ENCODE data around the gene GINS1. TPM values are rescaled to one million over a fixed set of nuclear protein-coding genes. Genes with fewer than 3 reads are reported as not detected.

Gene GINS1
- polyA plus RNA-seq, 1 experiment: 3.7 TPM

GRCh38 chr20:25378884-25379733 lies 28.4 kb upstream of the GINS1 start:
- POLR2A ChIA-PET: no interaction called here

GRCh38 chr20:25380945-25381614 lies 26.4 kb upstream of the GINS1 start:
- CTCF ChIA-PET: no interaction called here
- no peaks in the 10 kb centered on the region for H3K27me3 ChIP-seq (ENCODE audit: control insufficient read depth, insufficient read depth, low read length)
- H3K9me3 ChIP-seq (ENCODE audit: control insufficient read depth, insufficient read depth, low read length): no peaks in the 10 kb centered on the region
- no peak overlapping the region for H3K4me3 ChIP-seq (ENCODE audit: low read depth, low read length)
- DNase-seq (ENCODE audit: low read depth, low spot score): no peak
- POLR2A ChIA-PET: no interaction called here
- TF ChIP-seq CTCF (IDR thresholded peaks at IDR 0.05; ENCODE audit: low read depth, low read length): no peak
- no peak overlapping the region for H3K27ac ChIP-seq (ENCODE audit: low read depth, low read length)

More at GRCh38 chr20:25378884-25379733, 28.4 kb upstream of the GINS1 start:
- CTCF ChIA-PET: no interaction called here
- Histone ChIP-seq H3K27me3 (ENCODE audit: control insufficient read depth, insufficient read depth, low read length) (no peaks in the 10 kb centered on the region), H3K4me3 (ENCODE audit: low read depth, low read length) (no peak overlapping the region), H3K9me3 (ENCODE audit: control insufficient read depth, insufficient read depth, low read length) (no peaks in the 10 kb centered on the region; the same call in 1 of the 2 replicates), H3K27ac (ENCODE audit: low read depth, low read length) (no peak overlapping the region)
- no peak for DNase-seq (ENCODE audit: low read depth, low spot score)
- no peak for TF ChIP-seq CTCF (IDR thresholded peaks at IDR 0.05; ENCODE audit: low read depth, low read length)

GRCh38 chr20:25382704-25383370 lies 24.6 kb upstream of the GINS1 start:
- Histone ChIP-seq H3K27me3 (ENCODE audit: control insufficient read depth, insufficient read depth, low read length) (no peaks in the 10 kb centered on the region), H3K4me3 (ENCODE audit: low read depth, low read length) (no peak overlapping the region), H3K9me3 (ENCODE audit: control insufficient read depth, insufficient read depth, low read length) (no peaks in the 10 kb centered on the region), H3K27ac (ENCODE audit: low read depth, low read length) (no peak overlapping the region)
- CTCF ChIA-PET: no interaction called here
- no peak for TF ChIP-seq CTCF (IDR thresholded peaks at IDR 0.05; ENCODE audit: low read depth, low read length)
- POLR2A ChIA-PET: no interaction called here
- no peak for DNase-seq (ENCODE audit: low read depth, low spot score)

GRCh38 chr20:25389401-25389857 lies 18.0 kb upstream of the GINS1 start:
- CTCF ChIA-PET: no interaction called here
- Histone ChIP-seq H3K4me3 (ENCODE audit: low read depth, low read length) (peak overlapping the region; percentile 81), H3K9me3 (ENCODE audit: control insufficient read depth, insufficient read depth, low read length) (no peaks in the 10 kb centered on the region; the same call in 1 of the 2 replicates), H3K27me3 (ENCODE audit: control insufficient read depth, insufficient read depth, low read length) (no peaks in the 10 kb centered on the region), H3K27ac (ENCODE audit: low read depth, low read length) (peak overlapping the region; percentile 61)
- no peak for TF ChIP-seq CTCF (IDR thresholded peaks at IDR 0.05; ENCODE audit: low read depth, low read length)
- no peak for DNase-seq (ENCODE audit: low read depth, low spot score)
- POLR2A ChIA-PET: interaction anchor here (0.7 kb wide), 2 partner anchors 17 to 82 kb away, joined by 3 to 5 read pairs; no protein-coding TSS in a partner anchor
